Astrocyte (in vitro differentiated cells and primary cell): Measurements from ENCODE around the gene TOLLIP.

Experiments used
- CTCF ChIP-seq: IDR thresholded peaks from 2 replicates; pipeline ENCODE4 v1.5.1; 2011; ENCODE audit warnings: low read depth, mild to moderate bottlenecking, inconsistent platforms, low read length, moderate library complexity; ENCODE audit not compliant: insufficient read depth
- EZH2 ChIP-seq: IDR thresholded peaks from 2 replicates; pipeline ENCODE4 v1.6.1; 2012; ENCODE audit warnings: mild to moderate bottlenecking, low read length, inconsistent platforms; ENCODE audit not compliant: insufficient read depth

DNA sequence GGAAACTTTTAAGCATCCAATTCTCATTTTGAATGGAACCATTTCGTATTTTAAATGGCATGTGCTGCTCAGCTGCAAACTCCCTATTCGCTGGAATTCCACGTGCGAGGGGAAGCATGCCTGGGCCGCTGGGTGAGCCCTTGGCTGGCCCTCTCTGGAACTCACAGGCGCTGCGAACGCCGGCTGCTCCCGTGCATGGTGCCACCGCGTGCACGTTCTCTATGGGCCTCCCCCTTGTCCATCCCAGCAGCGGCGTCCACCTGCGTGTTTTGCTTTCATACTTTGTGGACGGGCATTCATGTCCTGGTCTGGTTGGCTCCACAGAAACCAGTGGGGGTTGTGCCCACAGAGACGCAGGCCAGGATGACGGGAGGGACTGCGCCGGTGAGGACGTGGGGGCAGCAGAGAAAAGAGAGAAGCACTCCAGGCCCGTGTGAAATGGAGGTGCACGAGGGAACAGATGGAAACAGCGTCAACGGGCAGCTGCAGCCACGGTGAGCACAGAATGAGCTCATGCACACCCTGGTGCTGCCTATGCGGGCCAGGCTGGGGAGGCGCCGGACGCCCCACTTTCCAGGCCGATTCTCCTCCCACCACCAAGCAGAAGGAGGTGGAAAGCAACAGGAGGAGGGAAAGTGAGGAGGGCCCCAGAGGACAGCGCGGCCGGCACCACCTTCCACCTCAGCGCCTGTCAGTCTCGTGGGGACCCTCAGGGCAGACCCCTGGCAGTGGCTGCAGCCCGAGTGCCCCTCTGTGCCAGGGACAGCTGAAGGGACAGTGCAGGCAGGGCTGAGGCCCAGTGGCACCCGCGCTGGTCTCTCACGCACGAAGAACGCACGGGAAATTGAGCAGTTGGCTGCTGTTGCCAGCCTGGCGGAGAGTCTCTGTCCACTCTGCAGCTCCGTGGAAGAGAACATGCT is 29.1 kb downstream of the TOLLIP start:
- TF ChIP-seq CTCF (no peak), EZH2 (no peak)
